Stimulated activated CD4-positive, alpha-beta T cell treated with anti-CD3 and anti-CD28 coated beads, Interleukin-1b, Interleukin-23, amount 100 ng/mL, for 4 hours (primary cell): ENCODE data around the gene OXLD1.
A peak's percentile ranks its signal among the peaks of the same experiment; 100 is the strongest.
"Not testable (repeated sequence)": the region's sequence is repeated elsewhere in the genome, so short reads cannot be mapped to it uniquely, and the experiment has no call there.

ENCODE experiments used
- DNase-seq, 2 donors: peaks; one replicate each; pipeline ENCODE4 v3.0.0-alpha.2; 2020; ENCODE audit warnings: low read depth in 2 of 2

OXLD1 gene

GRCh38 chr17:81652906-81653771 lies 13.3 kb downstream of the OXLD1 start:
- DNase-seq = no peak

- DNase-seq = no peak
These were observed 14.7 kb downstream of the OXLD1 start for GRCh38 chr17:81651692-81652091.

GRCh38 chr17:81650951-81651350 lies 15.5 kb downstream of the OXLD1 start:
- DNase-seq = no peak

- DNase-seq = no peak
These were observed 17.7 kb downstream of the OXLD1 start for GRCh38 chr17:81648707-81649085.

GRCh38 chr17:81648013-81648706 lies 18.2 kb downstream of the OXLD1 start:
- DNase-seq = no peak

- DNase-seq = no peak
These were observed 18.8 kb downstream of the OXLD1 start for GRCh38 chr17:81647640-81648012.

- DNase-seq = no peak
These were observed 19.4 kb downstream of the OXLD1 start for GRCh38 chr17:81646869-81647600.

GRCh38 chr17:81644976-81645952 lies 21.1 kb downstream of the OXLD1 start:
- DNase-seq = no peak

- DNase-seq = no peak
These were observed 21.9 kb downstream of the OXLD1 start for GRCh38 chr17:81644496-81644895.

GRCh38 chr17:81641825-81642489 lies 24.4 kb downstream of the OXLD1 start:
- DNase-seq = no peak

GRCh38 chr17:81640011-81640410 lies 26.4 kb downstream of the OXLD1 start:
- no peak for DNase-seq

- DNase-seq = no peak
These were observed 27.7 kb downstream of the OXLD1 start for GRCh38 chr17:81638683-81639082.

GRCh38 chr17:81636505-81637288 lies 29.7 kb downstream of the OXLD1 start, which contains the start of the genes NPLOC4 and TSPAN10:
TSS of gene NPLOC4 (minus strand) at chr17:81637112. CDS start at chr17:81636930, 182 bp downstream.
TSS of gene TSPAN10 (plus strand) at chr17:81637196. CDS start at chr17:81642413, 5,217 bp downstream.
- DNase-seq = peak; percentile 86 to 87

GRCh38 chr17:81635973-81636504 lies 30.4 kb downstream of the OXLD1 start:
- no peak for DNase-seq

- no peak for DNase-seq
These were observed 31.0 kb downstream of the OXLD1 start for GRCh38 chr17:81635431-81635830.

- DNase-seq = no peak
These were observed 34.9 kb downstream of the OXLD1 start for GRCh38 chr17:81631482-81631881.

- no peak for DNase-seq
These were observed 36.1 kb downstream of the OXLD1 start for GRCh38 chr17:81630274-81630673.

- no peak for DNase-seq
These were observed 44.8 kb downstream of the OXLD1 start for GRCh38 chr17:81621494-81622130.

GRCh38 chr17:81618307-81618706 lies 48.1 kb downstream of the OXLD1 start:
- DNase-seq = not testable (repeated sequence)
